Astrocyte of the cerebellum (primary cell): Measurements from ENCODE around the gene ARHGAP22.

ENCODE experiments used
- DNase-seq: peaks from one replicate; pipeline ENCODE4 v3.0.0-alpha.2; 2011; ENCODE audit warnings: low read depth
- H3K4me3 ChIP-seq: 2 replicates; pipeline ENCODE4 v1.5.1; 2011; ENCODE audit warnings: mild to moderate bottlenecking, low read depth, low read length, moderate library complexity
- in situ Hi-C: cut with HindIII; loops from 2 replicates; pipeline ENCODE4 v1.10.0; 2017; ENCODE audit warnings: low sequenced_read_pairs
- TF ChIP-seq, protein P1 (sequence below): IDR thresholded peaks from 2 replicates; pipeline ENCODE4 v1.5.1; 2012; ENCODE audit warnings: low read length, low read depth, moderate library complexity, mild to moderate bottlenecking; ENCODE audit errors: missing control alignments

Gene ARHGAP22

DNA sequence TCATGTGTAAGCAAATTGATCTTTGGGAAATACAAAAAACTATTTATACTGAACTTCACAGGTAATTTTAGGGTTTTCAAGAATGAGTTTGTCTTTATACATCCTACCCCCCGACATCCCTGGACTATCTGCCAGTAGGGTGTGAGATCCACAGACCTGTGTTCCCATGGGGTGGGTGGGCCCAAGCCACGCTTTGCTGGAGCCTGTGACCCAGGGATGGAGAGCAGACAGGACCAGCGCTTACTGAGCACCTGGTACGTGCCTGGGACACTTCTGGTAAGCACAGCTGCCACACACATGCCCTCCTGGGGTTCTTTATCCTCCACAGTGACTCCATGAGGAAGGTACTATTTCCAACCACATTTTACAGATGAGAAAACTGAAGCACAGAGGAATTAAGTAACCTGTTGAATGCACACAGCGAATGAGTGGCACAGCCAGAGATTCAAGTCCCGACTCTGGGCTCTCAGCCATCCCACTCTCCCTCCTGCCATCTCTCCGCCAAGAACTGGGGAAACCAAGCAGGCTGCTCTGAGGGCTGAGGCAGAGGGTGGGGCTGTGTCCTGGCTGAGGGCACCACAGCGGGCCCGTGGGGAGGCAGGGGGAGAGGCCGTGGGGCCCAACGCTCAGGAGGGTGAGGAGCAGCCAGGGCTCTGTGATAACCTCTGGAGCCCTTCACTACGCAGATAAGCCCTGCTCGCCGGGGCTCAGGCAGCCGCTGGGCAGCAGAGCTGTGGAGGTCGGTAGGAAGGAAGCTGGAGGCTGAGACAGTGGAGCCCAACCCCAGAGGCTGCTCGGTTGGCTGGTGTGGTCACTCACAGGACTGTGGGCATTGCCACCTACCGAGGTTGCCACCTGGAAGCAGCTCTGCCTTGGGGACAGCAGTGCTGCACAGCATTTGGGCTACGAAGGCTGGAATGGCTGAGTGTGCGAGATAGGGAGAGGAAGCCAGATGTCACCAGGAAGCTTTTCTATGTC lies 124.2 kb downstream of the ARHGAP22 start:
- in situ Hi-C loops: no loop called here
- TF ChIP-seq, protein P1, sequence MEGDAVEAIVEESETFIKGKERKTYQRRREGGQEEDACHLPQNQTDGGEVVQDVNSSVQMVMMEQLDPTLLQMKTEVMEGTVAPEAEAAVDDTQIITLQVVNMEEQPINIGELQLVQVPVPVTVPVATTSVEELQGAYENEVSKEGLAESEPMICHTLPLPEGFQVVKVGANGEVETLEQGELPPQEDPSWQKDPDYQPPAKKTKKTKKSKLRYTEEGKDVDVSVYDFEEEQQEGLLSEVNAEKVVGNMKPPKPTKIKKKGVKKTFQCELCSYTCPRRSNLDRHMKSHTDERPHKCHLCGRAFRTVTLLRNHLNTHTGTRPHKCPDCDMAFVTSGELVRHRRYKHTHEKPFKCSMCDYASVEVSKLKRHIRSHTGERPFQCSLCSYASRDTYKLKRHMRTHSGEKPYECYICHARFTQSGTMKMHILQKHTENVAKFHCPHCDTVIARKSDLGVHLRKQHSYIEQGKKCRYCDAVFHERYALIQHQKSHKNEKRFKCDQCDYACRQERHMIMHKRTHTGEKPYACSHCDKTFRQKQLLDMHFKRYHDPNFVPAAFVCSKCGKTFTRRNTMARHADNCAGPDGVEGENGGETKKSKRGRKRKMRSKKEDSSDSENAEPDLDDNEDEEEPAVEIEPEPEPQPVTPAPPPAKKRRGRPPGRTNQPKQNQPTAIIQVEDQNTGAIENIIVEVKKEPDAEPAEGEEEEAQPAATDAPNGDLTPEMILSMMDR: no peak

DNA sequence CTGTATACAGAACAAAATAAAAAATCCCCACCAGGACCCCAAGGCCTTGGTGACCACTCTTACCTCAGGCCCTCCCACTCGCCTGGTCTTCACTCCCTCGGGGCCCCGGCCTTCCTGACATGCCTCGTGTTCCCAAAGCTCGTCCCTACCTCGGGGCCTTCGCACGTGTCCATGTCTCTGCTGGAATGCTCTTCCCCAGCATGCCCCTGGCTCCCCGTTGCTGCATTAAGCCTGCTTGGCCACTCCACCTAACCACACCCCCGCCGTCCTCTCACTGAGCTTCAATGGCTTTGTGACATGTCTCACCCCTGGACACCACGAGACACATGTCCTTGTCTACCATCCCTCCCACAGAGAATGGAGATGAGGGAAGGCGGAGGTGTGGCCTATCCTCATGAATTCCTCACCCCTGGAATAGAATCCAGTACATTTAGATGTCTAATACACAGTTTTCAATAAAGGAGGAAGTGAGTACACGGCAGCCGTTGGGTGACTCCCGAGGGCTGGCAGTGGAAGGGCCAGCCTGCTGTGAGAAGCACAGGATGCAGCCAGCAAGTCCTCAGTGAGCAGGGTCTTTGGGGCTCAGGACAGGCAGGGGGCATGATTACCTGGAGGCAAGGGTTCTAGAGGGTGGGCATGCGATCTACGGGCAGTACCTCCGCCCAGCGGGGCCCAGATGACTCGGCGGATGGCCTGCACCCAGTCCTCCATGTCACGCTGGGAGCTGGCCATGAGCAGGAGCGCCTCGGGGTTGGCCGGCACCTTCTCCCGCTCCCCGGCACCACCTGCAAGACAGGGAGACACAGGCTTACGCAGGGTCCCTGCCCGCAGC lies 125.7 kb downstream of the ARHGAP22 start:
- in situ Hi-C loops: no loop called here
- no peak for DNase-seq
- TF ChIP-seq, protein P1: no peak
- H3K4me3 ChIP-seq: no peak overlapping the region

More for the DNA sequence above, 124.2 kb downstream of the ARHGAP22 start:
- DNase-seq: no peak
- H3K4me3 ChIP-seq: no peak overlapping the region

DNA sequence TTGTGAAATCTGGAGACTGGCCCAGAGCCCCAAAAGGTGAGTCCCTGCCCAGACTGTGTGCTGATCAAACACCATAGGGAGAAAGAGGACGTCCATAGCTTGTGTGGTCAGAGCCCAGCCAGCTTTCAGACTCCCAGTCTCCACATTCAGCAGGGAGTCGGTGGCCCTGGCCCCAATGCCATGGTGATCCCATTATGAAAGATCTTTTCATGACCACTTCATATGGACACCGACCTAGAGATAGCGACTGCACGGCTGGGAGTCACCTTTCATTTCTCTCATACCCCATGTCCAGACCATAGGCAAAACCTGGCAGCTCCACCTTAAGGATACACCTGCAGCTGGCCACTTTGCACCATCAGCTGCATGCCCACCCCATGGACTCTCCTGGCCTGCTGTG lies 126.4 kb downstream of the ARHGAP22 start:
- TF ChIP-seq, protein P1: no peak
- in situ Hi-C loops: no loop called here
- DNase-seq: no peak
- H3K4me3 ChIP-seq: no peak overlapping the region

DNA sequence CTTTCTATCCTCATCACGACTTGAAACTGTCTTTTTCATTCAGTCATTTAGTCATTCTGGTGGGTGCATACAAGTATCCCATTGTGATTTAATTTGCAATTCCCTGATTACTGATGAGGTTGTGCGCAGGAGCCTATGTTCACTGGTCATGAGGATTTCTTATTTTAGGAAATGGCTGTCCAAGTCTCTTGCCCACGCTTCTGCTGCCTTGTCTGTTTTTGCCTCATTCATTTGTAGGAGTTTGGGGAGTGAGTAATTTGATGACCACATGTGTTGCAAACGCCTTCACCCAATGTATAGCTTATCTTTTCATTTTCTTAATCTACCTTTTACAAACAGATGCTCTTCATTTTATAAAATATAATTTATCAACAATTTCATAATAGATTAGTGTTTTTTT lies 127.3 kb downstream of the ARHGAP22 start:
- DNase-seq: no peak
- TF ChIP-seq, protein P1: no peak
- H3K4me3 ChIP-seq: no peak overlapping the region
- in situ Hi-C loops: no loop called here

DNA sequence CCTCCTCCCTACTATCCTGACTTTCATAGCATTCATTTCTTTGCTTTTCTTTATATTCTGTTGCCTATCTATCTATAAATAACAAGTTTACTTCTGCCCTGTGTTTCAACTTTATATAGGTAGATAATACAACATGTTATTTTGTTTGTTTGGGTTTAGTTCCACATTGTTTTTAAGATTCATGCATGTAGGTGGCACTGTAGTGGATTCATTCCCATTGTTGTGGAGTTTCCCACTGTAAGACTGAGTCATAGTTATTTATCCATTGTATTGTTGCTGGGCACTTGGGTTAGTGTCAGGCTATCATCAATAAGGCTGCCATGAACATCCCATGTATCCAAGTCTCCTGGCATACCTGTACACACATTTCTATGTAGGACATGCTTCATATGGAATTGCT lies 127.7 kb downstream of the ARHGAP22 start:
- TF ChIP-seq, protein P1: no peak
- no peak for DNase-seq
- in situ Hi-C loops: no loop called here
- H3K4me3 ChIP-seq: no peak overlapping the region

DNA sequence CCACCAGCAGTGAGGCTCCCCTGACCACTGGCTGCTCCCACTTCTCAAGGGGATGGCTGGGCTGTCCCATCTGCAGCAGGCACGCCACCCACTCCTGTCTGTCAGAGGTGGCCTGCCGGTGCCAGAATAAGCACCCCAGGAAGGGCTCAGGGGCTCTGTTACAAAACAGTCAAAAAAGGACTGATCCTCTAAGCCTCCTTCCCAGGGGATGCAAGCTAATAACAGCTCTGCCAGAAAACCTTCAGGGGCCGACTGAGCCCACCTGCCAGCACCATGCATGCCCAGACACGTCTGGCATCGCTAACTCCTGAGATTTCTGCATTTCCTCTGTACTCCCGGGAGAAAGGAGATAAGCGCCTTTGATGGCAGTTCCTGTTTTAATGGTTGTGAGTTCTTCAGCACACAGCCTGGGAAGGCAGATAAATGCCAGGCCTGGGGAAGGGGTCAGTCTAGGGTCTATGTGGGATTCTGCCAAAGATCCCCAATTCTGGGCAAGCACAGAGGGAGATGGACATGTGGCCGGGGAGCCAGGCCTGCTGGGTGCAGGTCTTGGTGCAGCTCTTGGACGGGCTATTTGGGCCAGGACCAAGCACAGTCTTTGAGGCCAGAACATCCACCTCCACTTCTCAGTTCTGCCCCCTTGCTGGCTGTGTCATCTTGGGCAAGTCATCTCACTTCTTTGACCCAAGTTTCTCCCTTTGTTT lies 128.4 kb downstream of the ARHGAP22 start:
- DNase-seq: no peak
- in situ Hi-C loops: no loop called here
- no peak overlapping the region for H3K4me3 ChIP-seq

More for the DNA sequence above, 128.4 kb downstream of the ARHGAP22 start:
- TF ChIP-seq, protein P1: no peak
